GM12872 (cell line): ENCODE measurements around the gene RAD1.

Source experiments
- TF ChIP-seq, protein P1 (sequence below): IDR thresholded peaks from 3 replicates; pipeline ENCODE4 v1.5.1; 2011; ENCODE audit warnings: low read depth, mild to moderate bottlenecking, low read length, moderate library complexity; ENCODE audit not compliant: insufficient read depth

The RAD1 gene

DNA sequence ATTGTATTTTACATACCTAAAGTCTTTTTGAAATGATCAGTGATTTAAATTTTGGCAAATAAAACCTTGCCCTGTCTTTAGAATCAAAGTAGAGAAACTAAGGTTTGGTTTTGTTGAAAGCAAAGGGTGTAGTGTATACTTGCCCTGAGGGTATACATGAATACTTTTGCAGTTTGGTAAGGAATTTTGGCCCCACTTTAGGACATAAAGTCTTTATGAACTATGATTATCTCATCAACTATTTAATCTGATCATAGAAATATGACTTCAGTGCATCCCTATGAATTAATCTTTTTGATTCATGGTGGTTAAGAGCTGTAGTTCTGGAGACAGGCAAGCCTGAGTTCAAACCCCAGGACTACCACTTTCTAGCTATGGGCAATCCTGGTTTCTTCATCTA, 17.7 kb downstream of the RAD1 start:
- TF ChIP-seq, protein P1, sequence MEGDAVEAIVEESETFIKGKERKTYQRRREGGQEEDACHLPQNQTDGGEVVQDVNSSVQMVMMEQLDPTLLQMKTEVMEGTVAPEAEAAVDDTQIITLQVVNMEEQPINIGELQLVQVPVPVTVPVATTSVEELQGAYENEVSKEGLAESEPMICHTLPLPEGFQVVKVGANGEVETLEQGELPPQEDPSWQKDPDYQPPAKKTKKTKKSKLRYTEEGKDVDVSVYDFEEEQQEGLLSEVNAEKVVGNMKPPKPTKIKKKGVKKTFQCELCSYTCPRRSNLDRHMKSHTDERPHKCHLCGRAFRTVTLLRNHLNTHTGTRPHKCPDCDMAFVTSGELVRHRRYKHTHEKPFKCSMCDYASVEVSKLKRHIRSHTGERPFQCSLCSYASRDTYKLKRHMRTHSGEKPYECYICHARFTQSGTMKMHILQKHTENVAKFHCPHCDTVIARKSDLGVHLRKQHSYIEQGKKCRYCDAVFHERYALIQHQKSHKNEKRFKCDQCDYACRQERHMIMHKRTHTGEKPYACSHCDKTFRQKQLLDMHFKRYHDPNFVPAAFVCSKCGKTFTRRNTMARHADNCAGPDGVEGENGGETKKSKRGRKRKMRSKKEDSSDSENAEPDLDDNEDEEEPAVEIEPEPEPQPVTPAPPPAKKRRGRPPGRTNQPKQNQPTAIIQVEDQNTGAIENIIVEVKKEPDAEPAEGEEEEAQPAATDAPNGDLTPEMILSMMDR = no peak

DNA sequence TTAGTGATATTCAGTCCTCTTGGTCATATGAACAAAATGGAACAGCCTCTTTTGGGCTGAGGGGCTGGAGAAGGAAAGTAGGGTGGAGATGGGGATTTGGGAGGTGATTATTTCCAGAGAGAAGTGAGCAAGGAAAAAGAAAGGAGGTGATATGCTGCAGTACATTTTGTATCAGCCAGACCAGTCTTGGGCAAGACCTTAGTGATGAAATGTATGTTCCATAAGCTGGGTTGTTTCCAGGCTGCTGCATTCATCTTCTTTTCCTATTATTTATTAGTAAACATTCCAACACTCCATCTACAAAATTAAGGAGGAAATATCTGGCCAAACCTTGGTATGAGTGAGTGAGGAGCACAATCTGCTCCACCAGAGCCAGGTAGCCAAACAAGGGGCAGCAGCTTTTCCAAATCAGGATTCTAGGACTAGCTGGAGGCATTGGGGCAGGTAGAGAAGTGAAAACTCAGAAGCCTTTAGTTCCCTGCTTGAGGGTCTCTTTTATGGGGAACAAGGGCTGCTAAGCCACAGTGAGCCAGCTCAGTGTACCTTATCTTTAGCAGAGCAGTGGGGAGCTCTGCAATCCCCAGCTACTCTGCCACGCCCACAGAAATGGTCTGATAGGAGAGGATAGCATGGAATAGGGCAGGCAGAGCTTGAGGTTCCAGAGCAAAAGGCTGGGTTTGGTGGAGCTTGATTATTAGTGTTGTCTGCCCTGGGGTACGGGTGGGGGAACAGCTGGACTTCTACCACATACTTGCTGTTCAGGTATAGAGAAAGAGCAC, 19.5 kb downstream of the RAD1 start:
- TF ChIP-seq, protein P1 = no peak

DNA sequence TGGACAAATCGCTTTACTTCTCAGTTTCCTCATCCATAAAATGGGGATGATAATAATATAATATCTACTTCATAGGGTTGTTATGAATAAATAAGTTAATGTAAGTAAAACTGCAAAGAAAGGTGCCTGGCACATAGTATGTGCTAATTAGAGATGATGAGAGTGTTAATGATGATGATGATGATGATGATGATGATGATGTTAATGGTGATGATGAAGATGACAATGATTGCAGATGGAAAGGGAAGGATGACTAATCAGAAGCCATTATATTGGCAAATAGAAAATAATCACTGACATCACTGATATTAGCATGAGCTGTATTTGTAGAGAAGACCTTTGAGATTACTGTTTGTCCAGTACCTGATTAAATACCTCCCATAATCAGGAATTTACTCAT, 20.6 kb downstream of the RAD1 start:
- TF ChIP-seq, protein P1 = no peak

DNA sequence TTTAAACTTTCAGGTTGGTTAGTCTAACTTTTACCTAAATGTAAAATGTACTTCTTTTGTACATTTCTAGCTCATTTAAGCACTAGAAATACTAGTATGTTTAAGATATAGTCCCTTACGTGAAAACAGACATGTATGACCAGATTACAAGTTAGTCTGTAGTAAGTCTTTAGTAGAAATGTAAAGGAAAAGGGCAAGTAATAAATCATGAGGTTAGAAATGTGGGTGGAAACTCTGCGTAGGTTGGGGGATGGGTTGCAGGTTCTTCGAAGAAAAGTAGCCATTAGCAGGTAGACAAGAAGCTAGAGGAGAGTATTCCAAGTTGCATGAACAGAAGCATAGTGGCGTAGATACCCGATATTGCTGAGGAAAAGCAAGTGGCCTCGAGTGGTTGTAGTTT, 22.9 kb downstream of the RAD1 start:
- TF ChIP-seq, protein P1 = no peak

DNA sequence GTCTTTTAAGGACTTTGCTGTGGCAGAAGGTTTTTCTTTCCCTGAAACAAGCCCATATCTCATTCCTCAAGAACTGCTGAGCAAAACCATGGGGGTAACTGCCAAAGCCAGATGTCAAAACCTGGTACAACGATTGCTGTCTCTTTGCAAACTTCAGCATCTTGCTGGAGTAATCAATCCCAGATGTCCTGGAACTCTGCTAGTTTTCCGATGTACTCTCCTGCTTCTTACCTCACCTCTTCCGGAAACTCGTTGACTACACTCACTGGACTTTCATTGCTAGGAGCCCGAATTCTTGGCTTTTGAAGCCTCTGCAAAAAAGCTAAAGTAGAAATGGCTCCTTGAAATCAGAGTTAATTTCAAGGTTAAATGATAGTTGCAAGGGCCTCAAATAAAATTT, 23.3 kb downstream of the RAD1 start:
- TF ChIP-seq, protein P1 = no peak

DNA sequence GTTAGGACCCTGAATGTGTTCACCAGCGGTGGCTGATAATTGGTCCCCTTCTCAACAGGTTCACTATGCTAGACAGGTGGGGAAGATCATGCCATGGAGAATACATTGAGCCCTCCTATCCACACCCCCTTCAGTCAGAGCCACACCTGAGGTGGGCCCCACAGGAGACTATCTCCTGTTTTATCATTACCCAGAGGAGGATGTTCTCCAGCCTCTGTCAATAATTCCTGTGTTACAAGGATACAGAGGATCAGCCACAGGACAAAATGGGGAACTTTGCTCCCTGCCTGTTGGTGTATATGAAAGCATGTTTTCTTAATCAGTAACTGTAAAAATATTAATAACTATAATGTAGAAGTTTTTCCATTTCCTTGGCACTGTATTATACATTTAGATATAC, 25.9 kb downstream of the RAD1 start:
- TF ChIP-seq, protein P1 = no peak

DNA sequence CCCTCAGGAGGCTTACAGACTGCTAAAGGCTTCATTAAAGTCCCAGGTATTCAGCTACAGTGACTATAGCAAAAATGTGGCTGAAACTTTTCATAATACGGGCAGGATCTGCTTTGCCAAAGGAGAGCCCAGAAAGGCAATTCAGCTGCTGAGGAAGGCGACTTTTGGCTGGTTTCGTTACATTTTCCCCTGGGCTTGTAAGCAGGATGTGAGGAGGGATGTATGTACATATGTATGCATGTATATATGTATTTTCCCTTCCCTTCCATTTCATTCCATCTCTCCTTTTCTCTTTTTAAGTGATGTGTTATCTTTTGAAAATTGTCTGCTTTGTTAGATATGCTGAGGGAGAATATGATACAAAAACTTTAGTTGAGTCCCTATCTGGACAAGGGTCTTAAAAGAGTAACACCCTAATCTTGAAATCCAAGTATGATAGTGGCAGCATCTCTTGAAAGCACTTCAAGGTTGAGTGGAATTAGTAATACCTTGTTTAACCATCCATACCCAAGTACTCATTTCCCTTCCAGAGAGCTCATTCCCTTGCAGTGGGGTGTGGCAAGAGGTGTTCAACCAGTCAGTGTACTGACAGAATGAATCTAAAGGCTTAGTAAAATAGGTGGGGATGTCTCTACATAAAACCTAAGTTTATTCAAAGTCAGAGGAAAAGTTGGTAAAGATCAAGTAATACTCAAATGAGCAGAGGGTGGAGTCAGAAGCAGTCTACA, 28.7 kb downstream of the RAD1 start:
- TF ChIP-seq, protein P1 = no peak
